Upper lobe of left lung (tissue), 6 donors: ENCODE results near the gene TMCO2. TPM values are rescaled to one million over a fixed set of nuclear protein-coding genes. Genes with fewer than 3 reads are reported as not detected.

ENCODE experiments used
- ATAC-seq, 2 donors: fragments of 200-7000 bp; cut with Tn5 transposase; one replicate each; pipeline ENCODE4 v1.9.1; 2022; ENCODE audit warnings: mild to moderate bottlenecking in 2 of 2, moderate library complexity in 2 of 2; ENCODE audit not compliant: low FRiP score in 2 of 2
- DNase-seq, 2 donors: peaks; one replicate each; pipeline ENCODE4 v3.0.0-alpha.2; 2019 to 2020
- H3K27ac ChIP-seq, 4 donors: fragments of 200-600 bp; sonication (generic); one replicate each; pipeline ENCODE4 v1.5.1; 2016 to 2019
- H3K27me3 ChIP-seq, 4 donors: fragments of 200-600 bp; sonication (generic); one replicate each; pipeline ENCODE4 v1.5.1; 2017 to 2019
- H3K36me3 ChIP-seq, 4 donors: fragments of 200-600 bp; sonication (generic); one replicate each; pipeline ENCODE4 v1.5.1; 2016 to 2019
- H3K4me1 ChIP-seq, 4 donors: fragments of 200-600 bp; sonication (generic); one replicate each; pipeline ENCODE4 v1.5.1; 2018 to 2019
- H3K4me3 ChIP-seq, 4 donors: fragments of 200-600 bp; sonication (generic); one replicate each; pipeline ENCODE4 v1.5.1; 2017 to 2019; ENCODE audit warnings: mild to moderate bottlenecking in 2 of 4, moderate library complexity in 1 of 4
- H3K9me3 ChIP-seq, 4 donors: fragments of 200-600 bp; sonication (generic); one replicate each; pipeline ENCODE4 v1.5.1; 2018 to 2019
- CTCF ChIP-seq, 6 experiments: fragments of 450-650 bp in 4 of 6; fragments of 200-600 bp in 2 of 6; sonication (generic) in 2 of 6; IDR thresholded peaks; one replicate each; pipeline ENCODE4 v1.5.1; 2016 to 2019; ENCODE audit warnings: antibody characterized with exemption in 6 of 6
- EP300 ChIP-seq, 4 donors: sonication (generic); formaldehyde crosslinking; IDR thresholded peaks; one replicate each; pipeline ENCODE4 v1.5.1; 2017; ENCODE audit warnings: antibody characterized with exemption in 4 of 4, control low read depth in 2 of 4
- POLR2A ChIP-seq, 4 donors: fragments of 450-650 bp; IDR thresholded peaks; one replicate each; pipeline ENCODE4 v1.5.1; 2016 to 2017; ENCODE audit warnings: antibody characterized with exemption in 4 of 4, mild to moderate bottlenecking in 2 of 4
- POLR2AphosphoS5 ChIP-seq, 2 donors: sonication (generic); formaldehyde crosslinking; IDR thresholded peaks; one replicate each; pipeline ENCODE4 v1.5.1; 2017; ENCODE audit warnings: antibody characterized with exemption in 2 of 2
- WGBS, 2 donors: methylation state at CpG; one replicate each; pipeline ENCODE4 v1.1.5; 2017 to 2018; 5-methylcytosine and 5-hydroxymethylcytosine counted together
- total RNA-seq, 6 donors: library from RNA; depleted of rRNA in 4 of 6; stranded (reverse); fragments of >200 nt in 4 of 6; gene quantifications; one replicate each; pipeline versions ENCODE4 v1.1.0 to v1.2.1, GENCODE V29; 2016 to 2021
- donor health status: DM: no; HTN: no; CAD: no; lungs with moderate emphysema.
- donor health status: DM: no; HTN: yes; CAD: no; lungs with severe emphysema.

The TMCO2 gene
- total RNA-seq, 6 donors from 2014 or later: not detected

GRCh38 chr1:40274331-40274730, 26.6 kb downstream of the TMCO2 start:
- 93 to 96% methylated on average over 2 of the region's 2 CpGs for WGBS, 2 donors
- ATAC-seq: no peak
- H3K4me3 ChIP-seq: no peak overlapping the region
- peaks cover 13 to 77% (median 31%) of the 10 kb centered on the region in 4 donors for H3K36me3 ChIP-seq
- H3K4me1 ChIP-seq: no peaks in the 10 kb centered on the region
- H3K27me3 ChIP-seq: no peaks in the 10 kb centered on the region
- no peak overlapping the region for H3K27ac ChIP-seq
- H3K9me3 ChIP-seq: no peaks in the 10 kb centered on the region
- no peak for TF ChIP-seq POLR2AphosphoS5 (IDR thresholded peaks at IDR 0.05)
- TF ChIP-seq EP300 (IDR thresholded peaks at IDR 0.05): no peak
- TF ChIP-seq CTCF (IDR thresholded peaks at IDR 0.05): no peak
- TF ChIP-seq POLR2A (IDR thresholded peaks at IDR 0.05): no peak
- no peak for DNase-seq

GRCh38 chr1:40276122-40276521, 28.4 kb downstream of the TMCO2 start:
- H3K4me3 ChIP-seq: no peak overlapping the region
- no peaks in the 10 kb centered on the region for H3K9me3 ChIP-seq
- no peak for ATAC-seq
- DNase-seq: no peak
- whole genome bisulfite sequencing, 2 donors: 96 to 98% methylated on average over 3 of the region's 3 CpGs
- TF ChIP-seq EP300 (IDR thresholded peaks at IDR 0.05) (no peak), CTCF (IDR thresholded peaks at IDR 0.05) (no peak), POLR2AphosphoS5 (IDR thresholded peaks at IDR 0.05) (no peak), POLR2A (IDR thresholded peaks at IDR 0.05) (no peak)
- H3K4me1 ChIP-seq: no peaks in the 10 kb centered on the region
- H3K36me3 ChIP-seq: peaks cover 6 to 77% (median 28%) of the 10 kb centered on the region in 4 donors
- no peak overlapping the region for H3K27ac ChIP-seq
- H3K27me3 ChIP-seq: no peaks in the 10 kb centered on the region

GRCh38 chr1:40281853-40282252, 34.1 kb downstream of the TMCO2 start:
- H3K36me3 ChIP-seq: peaks cover 4 to 72% (median 26%) of the 10 kb centered on the region in 4 donors
- no peak for ATAC-seq

GRCh38 chr1:40291293-40291692, 43.6 kb downstream of the TMCO2 start:
- ATAC-seq: no peak
- TF ChIP-seq POLR2AphosphoS5 (IDR thresholded peaks at IDR 0.05) (no peak), EP300 (IDR thresholded peaks at IDR 0.05) (no peak), CTCF (IDR thresholded peaks at IDR 0.05) (no peak)
- Histone ChIP-seq H3K4me1 (no peaks in the 10 kb centered on the region), H3K27me3 (no peaks in the 10 kb centered on the region), H3K9me3 (no peaks in the 10 kb centered on the region), H3K27ac (no peak overlapping the region), H3K4me3 (no peak overlapping the region), H3K36me3 (peaks cover 7 to 80% (median 46%) of the 10 kb centered on the region in 4 donors)
- WGBS, 2 donors: 85 to 92% methylated on average over 2 of the region's 2 CpGs
- no peak for DNase-seq

More at GRCh38 chr1:40281853-40282252, 34.1 kb downstream of the TMCO2 start:
- Histone ChIP-seq H3K4me3 (no peak overlapping the region), H3K27me3 (no peaks in the 10 kb centered on the region), H3K4me1 (no peaks in the 10 kb centered on the region), H3K27ac (no peak overlapping the region), H3K9me3 (no peaks in the 10 kb centered on the region)
- WGBS, 2 donors: 61 to 66% methylated on average over 2 of the region's 2 CpGs
- DNase-seq: no peak
- TF ChIP-seq POLR2A (IDR thresholded peaks at IDR 0.05) (no peak), CTCF (IDR thresholded peaks at IDR 0.05) (no peak), POLR2AphosphoS5 (IDR thresholded peaks at IDR 0.05) (no peak)
